Neural cell (in vitro differentiated cells): ENCODE measurements around the gene ST14. TPM values are rescaled to one million over a fixed set of nuclear protein-coding genes. Genes with fewer than 3 reads are reported as not detected.

Experiments
- H2AFZ ChIP-seq: fragments of 200-600, 300-800 bp; sonication (generic), shearing (Covaris generic); 2 replicates; pipeline ENCODE4 v1.6.0; 2014; ENCODE audit warnings: low read depth, mild to moderate bottlenecking, antibody characterized with exemption, low read length, moderate library complexity
- H3F3A ChIP-seq: fragments of 200-600 bp; shearing (Covaris generic); 2 replicates; pipeline ENCODE4 v1.6.1; 2016; ENCODE audit warnings: mild to moderate bottlenecking, moderate library complexity, mixed read lengths, antibody characterized with exemption, low read length; ENCODE audit not compliant: insufficient read depth, poor library complexity, severe bottlenecking
- H3K27ac ChIP-seq: fragments of 200-600, 300-800 bp; sonication (generic), shearing (Covaris generic); 2 replicates; pipeline ENCODE4 v1.5.1; 2014; ENCODE audit warnings: mild to moderate bottlenecking, low read length, moderate library complexity
- H3K27me3 ChIP-seq: fragments of 300-800, 200-600 bp; sonication (generic), shearing (Covaris generic); 2 replicates; pipeline ENCODE4 v1.6.0; 2014; ENCODE audit warnings: mild to moderate bottlenecking, low read depth, low read length, moderate library complexity; ENCODE audit not compliant: insufficient read depth
- H3K36me3 ChIP-seq: fragments of 300-800, 200-600 bp; sonication (generic), shearing (Covaris generic); 2 replicates; pipeline ENCODE4 v1.5.1; 2014; ENCODE audit warnings: mild to moderate bottlenecking, antibody characterized with exemption, low read length, moderate library complexity; ENCODE audit not compliant: insufficient read depth
- H3K4me2 ChIP-seq: fragments of 300-800, 200-600 bp; sonication (generic), shearing (Covaris generic); 2 replicates; pipeline ENCODE4 v1.6.0; 2014; ENCODE audit warnings: mild to moderate bottlenecking, low read length
- H3K4me3 ChIP-seq: fragments of 300-800, 200-600 bp; sonication (generic), shearing (Covaris generic); 2 replicates; pipeline ENCODE4 v1.5.1; 2014; ENCODE audit warnings: mild to moderate bottlenecking, low read length, moderate library complexity
- H3K79me2 ChIP-seq: fragments of 200-600 bp; shearing (Covaris generic); replicated peaks from 2 replicates; pipeline ENCODE4 v1.6.0; 2014; ENCODE audit warnings: mild to moderate bottlenecking, low read length, moderate library complexity; ENCODE audit not compliant: insufficient read depth
- H3K9ac ChIP-seq: fragments of 300-800, 200-600 bp; sonication (generic), shearing (Covaris generic); 2 replicates; pipeline ENCODE4 v1.6.1; 2016; ENCODE audit warnings: mild to moderate bottlenecking, low read length, mixed read lengths
- H3K9me2 ChIP-seq: fragments of 200-600 bp; shearing (Covaris generic); 2 replicates; pipeline ENCODE4 v1.6.1; 2016; ENCODE audit warnings: mild to moderate bottlenecking, low read length, mixed read lengths; ENCODE audit not compliant: insufficient read depth
- H3K9me3 ChIP-seq: fragments of 200-600, 300-800 bp; sonication (generic), shearing (Covaris generic); 2 replicates; pipeline ENCODE4 v1.6.1; 2016; ENCODE audit warnings: mild to moderate bottlenecking, mixed run types, low read length, moderate library complexity, mixed read lengths
- H4K20me1 ChIP-seq: fragments of 200-600 bp; shearing (Covaris generic); 2 replicates; pipeline ENCODE4 v1.6.1; 2016; ENCODE audit warnings: mild to moderate bottlenecking, mixed run types; ENCODE audit not compliant: insufficient read depth
- CTCF ChIP-seq: fragments of 450-650 bp; IDR thresholded peaks from 2 replicates; pipeline ENCODE4 v1.5.1; 2014; ENCODE audit warnings: antibody characterized with exemption, mild to moderate bottlenecking, moderate library complexity; ENCODE audit not compliant: poor library complexity, severe bottlenecking
- EP300 ChIP-seq: fragments of 450-650 bp; conservative IDR thresholded peaks from 2 replicates; pipeline ENCODE4 v1.6.1; 2014; ENCODE audit warnings: antibody characterized with exemption, mild to moderate bottlenecking, moderate library complexity; ENCODE audit not compliant: poor library complexity, severe bottlenecking
- EZH2 ChIP-seq: fragments of 200-600, 300-800 bp; shearing (Covaris generic), sonication (generic); IDR thresholded peaks from 2 replicates; pipeline ENCODE4 v1.6.1; 2014; ENCODE audit warnings: antibody characterized with exemption, low read length, borderline replicate concordance, mild to moderate bottlenecking; ENCODE audit not compliant: insufficient read depth, poor library complexity, severe bottlenecking
- MXI1 ChIP-seq: fragments of 450-650 bp; conservative IDR thresholded peaks from 2 replicates; pipeline ENCODE4 v1.6.1; 2014; ENCODE audit warnings: antibody characterized with exemption, mild to moderate bottlenecking; ENCODE audit not compliant: poor library complexity, severe bottlenecking
- POLR2AphosphoS5 ChIP-seq: IDR thresholded peaks from 2 replicates; pipeline ENCODE4 v1.6.1; 2012
- RAD21 ChIP-seq: fragments of 450-650 bp; conservative IDR thresholded peaks from 2 replicates; pipeline ENCODE4 v1.6.1; 2014; ENCODE audit warnings: antibody characterized with exemption, mild to moderate bottlenecking, moderate library complexity
- SMC3 ChIP-seq: fragments of 450-650 bp; conservative IDR thresholded peaks from 2 replicates; pipeline ENCODE4 v1.6.1; 2014; ENCODE audit warnings: antibody characterized with exemption, mild to moderate bottlenecking, moderate library complexity; ENCODE audit not compliant: poor library complexity
- TAF1 ChIP-seq: IDR thresholded peaks from 2 replicates; pipeline ENCODE4 v1.6.1; 2012; ENCODE audit warnings: low read depth
- polyA plus RNA-seq: library from polyadenylated mRNA; depleted of rRNA; stranded (reverse); fragments of >200 nt; gene quantifications from 2 replicates; pipeline ENCODE4 v1.2.3, GENCODE V29; 2014
- TF ChIP-seq, protein P1 (sequence below): IDR thresholded peaks from 2 replicates; pipeline ENCODE4 v1.6.1; 2012; ENCODE audit warnings: borderline replicate concordance

Gene ST14
- polyA plus RNA-seq, 1 donor from 2014 or later = not detected

DNA sequence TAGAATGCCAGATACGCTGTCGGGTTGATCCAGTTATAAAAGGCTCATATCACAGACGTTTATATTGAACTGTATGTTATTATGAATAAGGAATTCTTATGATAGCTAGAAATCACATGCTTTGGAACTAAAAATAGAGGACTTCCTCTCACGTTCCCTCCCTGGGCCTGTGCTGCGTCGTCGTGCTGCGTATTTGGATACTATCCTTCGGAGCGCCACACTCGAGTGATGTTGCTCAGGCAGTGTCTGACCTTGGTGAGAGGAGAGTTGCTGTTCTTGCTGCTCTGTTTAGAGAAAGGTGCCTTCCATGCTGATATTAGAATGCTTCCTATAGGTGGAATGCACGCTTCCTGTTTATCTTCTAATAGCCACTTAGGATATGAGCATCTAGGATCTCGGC, 20.2 kb upstream of the ST14 start:
- H3F3A ChIP-seq = no peaks in the 10 kb centered on the region
- no peaks in the 10 kb centered on the region for H3K79me2 ChIP-seq
- no peak overlapping the region for H3K9ac ChIP-seq
- H3K9me2 ChIP-seq = no peaks in the 10 kb centered on the region
- H3K27ac ChIP-seq = no peak overlapping the region
- no peak for TF ChIP-seq RAD21
- TF ChIP-seq, protein P1, sequence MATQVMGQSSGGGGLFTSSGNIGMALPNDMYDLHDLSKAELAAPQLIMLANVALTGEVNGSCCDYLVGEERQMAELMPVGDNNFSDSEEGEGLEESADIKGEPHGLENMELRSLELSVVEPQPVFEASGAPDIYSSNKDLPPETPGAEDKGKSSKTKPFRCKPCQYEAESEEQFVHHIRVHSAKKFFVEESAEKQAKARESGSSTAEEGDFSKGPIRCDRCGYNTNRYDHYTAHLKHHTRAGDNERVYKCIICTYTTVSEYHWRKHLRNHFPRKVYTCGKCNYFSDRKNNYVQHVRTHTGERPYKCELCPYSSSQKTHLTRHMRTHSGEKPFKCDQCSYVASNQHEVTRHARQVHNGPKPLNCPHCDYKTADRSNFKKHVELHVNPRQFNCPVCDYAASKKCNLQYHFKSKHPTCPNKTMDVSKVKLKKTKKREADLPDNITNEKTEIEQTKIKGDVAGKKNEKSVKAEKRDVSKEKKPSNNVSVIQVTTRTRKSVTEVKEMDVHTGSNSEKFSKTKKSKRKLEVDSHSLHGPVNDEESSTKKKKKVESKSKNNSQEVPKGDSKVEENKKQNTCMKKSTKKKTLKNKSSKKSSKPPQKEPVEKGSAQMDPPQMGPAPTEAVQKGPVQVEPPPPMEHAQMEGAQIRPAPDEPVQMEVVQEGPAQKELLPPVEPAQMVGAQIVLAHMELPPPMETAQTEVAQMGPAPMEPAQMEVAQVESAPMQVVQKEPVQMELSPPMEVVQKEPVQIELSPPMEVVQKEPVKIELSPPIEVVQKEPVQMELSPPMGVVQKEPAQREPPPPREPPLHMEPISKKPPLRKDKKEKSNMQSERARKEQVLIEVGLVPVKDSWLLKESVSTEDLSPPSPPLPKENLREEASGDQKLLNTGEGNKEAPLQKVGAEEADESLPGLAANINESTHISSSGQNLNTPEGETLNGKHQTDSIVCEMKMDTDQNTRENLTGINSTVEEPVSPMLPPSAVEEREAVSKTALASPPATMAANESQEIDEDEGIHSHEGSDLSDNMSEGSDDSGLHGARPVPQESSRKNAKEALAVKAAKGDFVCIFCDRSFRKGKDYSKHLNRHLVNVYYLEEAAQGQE = no peak
- TF ChIP-seq MXI1 = no peak
- TF ChIP-seq CTCF = no peak
- TF ChIP-seq EZH2 = no peak
- no peak for TF ChIP-seq EP300
- TF ChIP-seq SMC3 = no peak
- TF ChIP-seq TAF1 = no peak
- TF ChIP-seq POLR2AphosphoS5 = no peak
- peaks cover 21% of the 10 kb centered on the region for H3K36me3 ChIP-seq
- H3K4me2 ChIP-seq = no peak overlapping the region
- no peak overlapping the region for H2AFZ ChIP-seq
- H3K9me3 ChIP-seq = no peaks in the 10 kb centered on the region
- no peaks in the 10 kb centered on the region for H3K27me3 ChIP-seq
- no peak overlapping the region for H3K4me3 ChIP-seq
- no peaks in the 10 kb centered on the region for H4K20me1 ChIP-seq

DNA sequence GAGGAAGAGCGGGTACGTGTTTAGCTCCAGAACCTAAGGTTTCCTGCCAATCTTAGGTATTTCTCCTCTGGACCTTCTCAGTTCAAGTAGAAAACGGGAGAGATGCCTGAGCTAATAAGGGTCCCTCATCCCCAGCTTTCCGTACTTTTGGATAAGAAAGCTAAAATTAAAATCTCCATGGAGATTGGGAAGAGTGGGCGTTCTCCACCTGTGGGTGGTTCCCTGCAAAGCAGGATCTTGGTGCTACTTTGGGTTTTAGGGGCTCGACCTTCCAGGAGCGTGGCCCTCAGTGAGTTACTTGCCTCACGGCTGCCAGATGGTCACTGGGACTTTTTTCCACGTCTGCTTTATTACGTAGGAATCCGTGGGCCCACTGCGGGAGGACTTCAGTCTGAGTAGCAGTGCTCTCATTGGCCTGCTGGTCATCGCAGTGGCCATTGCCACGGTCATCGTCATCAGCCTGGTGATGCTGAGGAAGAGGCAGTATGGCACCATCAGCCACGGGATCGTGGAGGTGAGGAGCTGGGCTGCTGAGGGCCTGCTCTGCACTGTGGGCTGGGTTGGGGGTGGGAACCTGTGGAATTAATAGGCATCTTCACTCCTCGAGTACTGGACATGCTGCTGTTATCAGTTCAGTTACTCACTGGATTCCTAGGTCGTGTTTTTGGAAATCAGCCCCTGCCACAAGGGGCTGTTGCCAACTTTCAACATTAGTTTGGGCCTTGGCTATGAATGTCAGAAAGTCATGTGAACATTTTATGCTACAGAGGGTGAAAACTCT, 17.8 kb upstream of the ST14 start:
- Histone ChIP-seq H3K9me2 (no peaks in the 10 kb centered on the region), H4K20me1 (no peaks in the 10 kb centered on the region), H3K9ac (no peak overlapping the region), H3F3A (peaks cover 3% of the 10 kb centered on the region), H3K9me3 (no peaks in the 10 kb centered on the region), H2AFZ (no peak overlapping the region), H3K27me3 (no peaks in the 10 kb centered on the region), H3K27ac (no peak overlapping the region), H3K36me3 (peaks cover 19% of the 10 kb centered on the region), H3K4me2 (no peak overlapping the region), H3K79me2 (no peaks in the 10 kb centered on the region), H3K4me3 (no peak overlapping the region)
- TF ChIP-seq POLR2AphosphoS5 = no peak
- TF ChIP-seq TAF1 = no peak
- no peak for TF ChIP-seq EP300
- no peak for TF ChIP-seq SMC3
- TF ChIP-seq CTCF = no peak
- TF ChIP-seq EZH2 = no peak
- no peak for TF ChIP-seq MXI1
- TF ChIP-seq, protein P1 = no peak
- no peak for TF ChIP-seq RAD21
